Measurements from ENCODE around the gene PHIP.
"Not testable (repeated sequence)": the region's sequence is repeated elsewhere in the genome, so short reads cannot be mapped to it uniquely, and the experiment has no call there.

Gene PHIP

DNA sequence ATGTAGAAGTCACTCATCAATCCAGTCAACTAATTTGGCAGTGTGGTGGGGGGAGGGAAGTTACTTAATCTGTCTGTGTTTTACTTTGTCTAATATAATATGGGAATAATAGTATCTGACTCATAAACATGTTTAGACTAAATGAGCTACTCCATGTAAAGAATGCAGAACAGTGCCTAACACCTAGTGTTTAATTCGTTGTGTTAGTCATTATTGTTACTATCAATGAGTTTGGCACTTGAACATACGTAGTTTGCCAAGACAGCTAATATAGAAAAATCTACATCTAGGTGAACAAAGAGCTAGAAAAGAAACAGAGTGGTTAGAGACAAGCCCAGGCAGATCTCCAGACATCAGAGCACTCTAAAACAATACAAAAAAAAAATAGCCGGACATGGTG is 161.6 kb downstream of the PHIP start:
- no peak for FAIRE-seq

DNA sequence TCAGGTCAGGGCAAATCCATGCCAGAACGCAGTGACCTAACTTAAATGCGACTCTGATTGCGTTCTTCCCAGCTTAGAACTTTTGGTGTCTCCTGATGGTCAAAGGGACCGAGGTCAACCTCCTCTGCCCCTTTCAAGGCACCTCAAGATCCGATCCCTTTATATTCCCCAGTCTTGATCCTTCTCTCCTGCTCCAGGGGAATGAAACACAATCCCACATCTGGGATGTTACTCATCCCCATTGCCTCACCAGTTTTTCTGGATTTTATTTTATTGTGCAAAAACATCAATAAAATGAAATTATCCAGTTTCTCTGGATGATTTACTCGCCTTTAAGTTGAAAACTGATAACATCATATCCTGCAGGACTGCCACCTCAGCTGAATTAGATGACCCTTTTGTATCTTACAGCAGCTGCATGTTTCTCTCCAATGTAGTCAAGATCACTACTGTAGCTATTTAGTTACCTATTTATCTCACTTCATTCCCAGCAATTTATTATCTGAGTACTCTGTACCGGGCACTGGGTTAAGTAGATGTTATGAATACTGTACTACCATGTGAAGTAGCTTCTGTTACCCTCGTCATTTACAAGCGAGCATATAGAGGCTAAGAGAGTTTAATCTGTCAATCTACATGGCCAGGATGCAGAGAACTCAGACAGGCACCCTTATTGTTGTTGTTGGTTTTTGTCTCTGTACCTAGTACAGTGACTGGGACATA is 166.7 kb downstream of the PHIP start:
- no peak for FAIRE-seq

DNA sequence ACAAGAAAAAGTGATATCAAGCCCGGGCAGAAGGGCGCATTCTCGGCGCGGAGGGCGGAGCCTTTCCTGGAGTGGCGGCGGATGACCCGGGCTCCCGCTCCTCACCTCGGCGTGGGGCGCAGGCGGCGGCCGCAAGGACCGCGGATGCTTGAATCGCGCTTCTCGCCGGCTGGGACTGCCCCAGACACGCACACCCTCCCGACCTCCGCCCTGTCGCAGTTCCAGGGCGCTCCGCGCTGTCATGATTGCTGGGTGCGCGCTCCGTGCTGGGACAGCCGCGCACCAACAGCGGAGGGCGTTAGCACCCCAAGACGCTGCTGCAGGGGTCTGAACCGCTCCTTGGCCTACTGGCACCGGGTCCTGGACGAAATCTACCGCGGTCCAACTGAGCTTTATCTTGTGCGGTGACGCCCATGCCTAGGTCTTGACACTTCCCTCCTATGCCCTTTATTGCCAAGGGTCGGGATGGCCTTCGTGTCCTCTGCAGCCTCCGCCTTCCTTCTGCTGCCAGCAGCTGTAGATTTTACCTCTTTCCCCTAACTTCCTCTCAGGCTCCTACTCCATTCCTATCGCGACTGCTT is 167.4 kb downstream of the PHIP start:
- FAIRE-seq, result no peak

GRCh38 chr6:78910010-78910409 is 168.0 kb downstream of the PHIP start:
- FAIRE-seq, result no peak

- no peak for FAIRE-seq
Observed at GRCh38 chr6:78909391-78909790, 168.7 kb downstream of the PHIP start.

DNA sequence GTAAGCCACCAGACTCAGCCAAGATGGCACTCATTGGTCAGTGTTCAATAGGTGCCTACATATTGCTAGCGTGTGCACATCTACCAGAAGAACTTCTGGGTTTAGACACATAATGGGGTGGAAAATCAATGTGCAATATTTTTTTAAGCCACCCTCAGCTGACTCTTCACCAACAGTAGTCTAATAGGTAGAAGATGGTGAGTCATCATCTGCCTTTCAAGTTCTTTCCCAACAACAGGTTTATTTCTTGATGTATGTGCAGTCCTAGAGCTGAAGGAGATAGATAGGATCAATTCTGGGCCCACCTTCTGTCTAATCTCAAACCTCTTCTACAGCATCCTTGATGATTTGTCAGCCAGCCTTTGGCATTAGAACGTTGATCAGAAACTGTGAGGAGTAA is 169.4 kb downstream of the PHIP start:
- no peak for FAIRE-seq

- FAIRE-seq, result no peak
Observed at GRCh38 chr6:78896227-78896626, 181.8 kb downstream of the PHIP start.

DNA sequence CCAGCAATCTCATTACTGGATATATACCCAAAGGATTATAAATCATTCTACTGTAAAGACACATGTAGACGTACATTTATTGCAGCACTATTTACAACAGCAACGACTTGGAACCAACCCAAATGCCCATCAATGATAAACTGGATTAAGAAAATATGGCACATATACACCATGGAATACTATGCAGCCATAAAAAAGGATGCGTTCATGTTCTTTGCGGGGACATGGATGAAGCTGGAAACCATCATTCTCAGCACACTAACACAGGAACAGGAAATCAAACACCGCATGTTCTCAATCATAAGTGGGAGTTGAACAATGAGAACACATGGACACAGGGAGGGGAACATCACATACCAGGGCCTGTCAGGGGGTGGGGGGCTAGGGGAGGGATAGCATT is 188.2 kb downstream of the PHIP start:
- FAIRE-seq, result not testable (repeated sequence)

All from colon (tissue), 2 donors.